SK-N-SH (cell line): ENCODE data around the gene FUS.

Source experiments
- CTCF ChIP-seq: fragments of 200-600 bp; sonication (generic); IDR thresholded peaks from 2 replicates; pipeline ENCODE4 v1.6.1; 2017; ENCODE audit warnings: antibody characterized with exemption, mild to moderate bottlenecking, moderate library complexity
- ELF1 ChIP-seq: IDR thresholded peaks from 2 replicates; pipeline ENCODE4 v1.4.0; 2012
- POLR2AphosphoS5 ChIP-seq: IDR thresholded peaks from 2 replicates; pipeline ENCODE4 v1.6.1; 2012; ENCODE audit warnings: low read depth, low read length
- REST ChIP-seq: IDR thresholded peaks from 2 replicates; pipeline ENCODE4 v1.6.1; 2012; ENCODE audit warnings: mild to moderate bottlenecking, low read depth, low read length, moderate library complexity

GRCh38 chr16:31130899-31131298 is 49.0 kb upstream of the FUS start:
- no peak for TF ChIP-seq ELF1
- TF ChIP-seq CTCF: no peak
- TF ChIP-seq REST: no peak
- no peak for TF ChIP-seq POLR2AphosphoS5
